Caco-2 (cell line): ENCODE results near the gene TMEM109. TPM values are rescaled to one million over a fixed set of nuclear protein-coding genes. Genes with fewer than 3 reads are reported as not detected.

Source experiments
- BruUV-seq: library from RNA; stranded (reverse); fragments of 400-500 nt; replicated peaks from 2 replicates; lab custom pipeline; 2021; lab: Mats Ljungman, UMichigan
- CTCF ChIA-PET: fragments of 300-600 bp; sonication (Branson Sonifier 250); formaldehyde crosslinking; loops from one replicate; lab custom pipeline; 2022; ENCODE audit warnings: antibody characterized with exemption; lab: Charles Lee
- POLR2A ChIA-PET: fragments of 300-600 bp; sonication (Branson Sonifier 250); formaldehyde crosslinking; loops from one replicate; lab custom pipeline; 2022; ENCODE audit warnings: antibody characterized with exemption; lab: Charles Lee
- DNase-seq, 2 experiments: peaks; one replicate each; pipeline versions ENCODE4 v3.0.0 to v3.0.0-alpha.2; 2020 to 2022
- H3K27me3 ChIP-seq: replicated peaks from 2 replicates; pipeline ENCODE4 v1.6.0; 2011; ENCODE audit warnings: low read length; ENCODE audit not compliant: control insufficient read depth, insufficient read depth
- H3K36me3 ChIP-seq: 2 replicates; pipeline ENCODE4 v1.5.1; 2011; ENCODE audit warnings: low read length; ENCODE audit not compliant: control insufficient read depth, insufficient read depth
- H3K4me1 ChIP-seq: fragments of 250-450 bp; sonication (Bioruptor Pico); 2 replicates; pipeline ENCODE4 v1.5.1; 2020; ENCODE audit warnings: mild to moderate bottlenecking
- H3K4me3 ChIP-seq: 2 replicates; pipeline ENCODE4 v1.5.1; 2011; ENCODE audit warnings: low read depth, mild to moderate bottlenecking, control low read depth, low read length
- H3K9me3 ChIP-seq: fragments of 250-450 bp; sonication (Bioruptor Pico); 2 replicates; pipeline ENCODE4 v1.5.1; 2020; ENCODE audit warnings: mild to moderate bottlenecking, moderate library complexity
- H3K27ac Mint-ChIP-seq: one replicate; pipeline ENCODE4 v1.8.0; 2022; ENCODE audit warnings: mixed read lengths; ENCODE audit not compliant: unreplicated experiment
- H3K27me3 Mint-ChIP-seq: one replicate; pipeline ENCODE4 v1.8.0; 2022; ENCODE audit warnings: mixed read lengths; ENCODE audit not compliant: insufficient read depth, unreplicated experiment
- H3K36me3 Mint-ChIP-seq: one replicate; pipeline ENCODE4 v1.8.0; 2022; ENCODE audit warnings: mild to moderate bottlenecking, mixed read lengths; ENCODE audit not compliant: insufficient read depth, unreplicated experiment
- H3K4me1 Mint-ChIP-seq: one replicate; pipeline ENCODE4 v1.8.0; 2022; ENCODE audit warnings: low read depth, mixed read lengths; ENCODE audit not compliant: unreplicated experiment
- H3K4me3 Mint-ChIP-seq: one replicate; pipeline ENCODE4 v1.8.0; 2022; ENCODE audit warnings: mild to moderate bottlenecking, moderate library complexity, mixed read lengths; ENCODE audit not compliant: unreplicated experiment
- H3K9me3 Mint-ChIP-seq: one replicate; pipeline ENCODE4 v1.8.0; 2022; ENCODE audit warnings: mixed read lengths; ENCODE audit not compliant: unreplicated experiment
- intact Hi-C: fragments of 100-400 bp; cut with micrococcal nuclease; formaldehyde crosslinking; loops from one replicate; pipeline ENCODE4 v1.10.0; 2022; ENCODE audit not compliant: unreplicated experiment
- total RNA-seq: library from RNA; stranded (reverse); gene quantifications from 2 replicates; pipeline ENCODE4 v1.2.3, GENCODE V29; 2022
- TF ChIP-seq, protein P1 (sequence below), 2 experiments: fragments of 200-600 bp in 1 of 2; IDR thresholded peaks; 1 replicate in 1 of 2; 2 replicates in 1 of 2; pipeline versions ENCODE4 v1.5.1 to v1.8.0; 2011 to 2022; ENCODE audit warnings: antibody characterized with exemption in 1 of 2, control low read depth in 1 of 2, inconsistent platforms in 1 of 2, low read depth in 1 of 2, low read length in 1 of 2, mild to moderate bottlenecking in 1 of 2, moderate library complexity in 1 of 2; ENCODE audit not compliant: insufficient read depth in 1 of 2, severe bottlenecking in 1 of 2, unreplicated experiment in 1 of 2

Gene TMEM109
- total RNA-seq, 1 experiment from 2014 or later, result 91.9 TPM

DNA sequence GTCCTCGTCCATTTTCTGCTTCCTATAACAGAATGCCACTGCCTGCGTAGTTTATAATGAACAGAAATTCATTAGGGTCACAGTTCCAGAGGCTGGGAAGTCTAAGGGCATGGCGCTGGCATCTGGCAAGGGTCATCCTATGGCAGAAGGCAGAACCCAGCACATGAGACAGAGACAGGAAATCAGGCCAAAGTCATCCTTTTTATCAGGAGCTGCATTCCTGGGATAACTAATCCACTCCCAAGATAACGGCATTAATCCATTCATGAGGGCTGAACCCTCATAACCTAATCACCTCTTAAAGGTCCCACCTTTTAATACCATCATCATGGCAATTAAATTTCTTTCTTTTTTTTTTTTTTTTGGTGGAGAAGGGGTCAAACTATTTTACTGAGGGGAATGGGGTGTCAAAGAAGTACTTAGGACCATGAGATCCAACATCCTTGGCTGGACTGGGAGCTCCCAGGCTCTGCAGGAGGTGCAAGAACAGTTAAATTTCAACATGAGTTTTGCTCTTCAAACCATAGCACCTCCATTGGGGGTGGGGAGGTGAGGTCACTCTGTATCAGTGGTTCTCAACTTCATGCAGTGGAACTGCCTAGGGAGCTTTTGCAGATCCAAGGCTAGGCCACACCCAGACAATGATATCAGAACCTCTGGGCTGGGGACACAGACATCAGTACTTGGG, 4.4 kb downstream of the TMEM109 start:
- Histone ChIP-seq H3K36me3 (no peaks in the 10 kb centered on the region), H3K4me1 (peaks cover 24% of the 10 kb centered on the region), H3K4me3 (no peak overlapping the region), H3K27me3 (no peaks in the 10 kb centered on the region), H3K9me3 (no peaks in the 10 kb centered on the region)
- Mint-ChIP-seq H3K27ac (no peak overlapping the region), H3K4me3 (no peak overlapping the region), H3K27me3 (no peaks in the 10 kb centered on the region), H3K4me1 (peaks cover 7% of the 10 kb centered on the region), H3K9me3 (no peaks in the 10 kb centered on the region), H3K36me3 (peaks cover 29% of the 10 kb centered on the region)
- no TSS peak for BruUV-seq
- POLR2A ChIA-PET, result no interaction called here
- CTCF ChIA-PET, result no interaction called here
- DNase-seq, result peak in 1 of 2 experiments; percentile 44
- TF ChIP-seq, protein P1, sequence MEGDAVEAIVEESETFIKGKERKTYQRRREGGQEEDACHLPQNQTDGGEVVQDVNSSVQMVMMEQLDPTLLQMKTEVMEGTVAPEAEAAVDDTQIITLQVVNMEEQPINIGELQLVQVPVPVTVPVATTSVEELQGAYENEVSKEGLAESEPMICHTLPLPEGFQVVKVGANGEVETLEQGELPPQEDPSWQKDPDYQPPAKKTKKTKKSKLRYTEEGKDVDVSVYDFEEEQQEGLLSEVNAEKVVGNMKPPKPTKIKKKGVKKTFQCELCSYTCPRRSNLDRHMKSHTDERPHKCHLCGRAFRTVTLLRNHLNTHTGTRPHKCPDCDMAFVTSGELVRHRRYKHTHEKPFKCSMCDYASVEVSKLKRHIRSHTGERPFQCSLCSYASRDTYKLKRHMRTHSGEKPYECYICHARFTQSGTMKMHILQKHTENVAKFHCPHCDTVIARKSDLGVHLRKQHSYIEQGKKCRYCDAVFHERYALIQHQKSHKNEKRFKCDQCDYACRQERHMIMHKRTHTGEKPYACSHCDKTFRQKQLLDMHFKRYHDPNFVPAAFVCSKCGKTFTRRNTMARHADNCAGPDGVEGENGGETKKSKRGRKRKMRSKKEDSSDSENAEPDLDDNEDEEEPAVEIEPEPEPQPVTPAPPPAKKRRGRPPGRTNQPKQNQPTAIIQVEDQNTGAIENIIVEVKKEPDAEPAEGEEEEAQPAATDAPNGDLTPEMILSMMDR (IDR thresholded peaks at IDR 0.05; ENCODE audit: insufficient read depth in 1 of 2, low read depth in 1 of 2, low read length in 1 of 2, severe bottlenecking in 1 of 2, unreplicated experiment in 1 of 2), result no peak
- intact Hi-C loops, result loop anchor here (5.0 kb wide), 1 partner anchor 209 kb away; no protein-coding TSS in a partner anchor

DNA sequence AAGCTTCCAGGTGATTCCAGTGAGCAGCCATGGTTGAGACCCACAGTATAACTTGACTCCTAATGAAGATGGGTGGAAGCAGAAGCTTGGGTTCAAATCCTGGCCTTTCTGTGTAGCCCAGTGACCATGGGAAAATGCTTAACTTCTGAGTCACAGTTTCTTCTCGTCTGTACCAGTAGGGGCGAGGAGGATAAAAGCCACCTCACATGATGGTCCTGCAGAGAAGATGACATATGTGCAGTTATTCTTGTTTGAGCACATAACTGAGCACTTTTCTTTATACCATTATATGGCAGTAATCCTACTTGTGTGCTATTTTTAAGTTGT, 4.9 kb downstream of the TMEM109 start:
- DNase-seq, result no peak
- TF ChIP-seq, protein P1 (IDR thresholded peaks at IDR 0.05; ENCODE audit: insufficient read depth in 1 of 2, low read depth in 1 of 2, low read length in 1 of 2, severe bottlenecking in 1 of 2, unreplicated experiment in 1 of 2), result no peak
- CTCF ChIA-PET, result no interaction called here
- Mint-ChIP-seq H3K36me3 (peaks cover 27% of the 10 kb centered on the region), H3K4me3 (no peak overlapping the region), H3K4me1 (peaks cover 7% of the 10 kb centered on the region), H3K9me3 (no peaks in the 10 kb centered on the region), H3K27ac (no peak overlapping the region), H3K27me3 (no peaks in the 10 kb centered on the region)
- no TSS peak for BruUV-seq
- H3K9me3 ChIP-seq, result no peaks in the 10 kb centered on the region
- no peak overlapping the region for H3K4me3 ChIP-seq
- POLR2A ChIA-PET, result no interaction called here
- no peaks in the 10 kb centered on the region for H3K27me3 ChIP-seq
- intact Hi-C loops, result loop anchor here (5.0 kb wide), 1 partner anchor 208 kb away; no protein-coding TSS in a partner anchor
- H3K36me3 ChIP-seq, result no peaks in the 10 kb centered on the region
- peaks cover 22% of the 10 kb centered on the region for H3K4me1 ChIP-seq

DNA sequence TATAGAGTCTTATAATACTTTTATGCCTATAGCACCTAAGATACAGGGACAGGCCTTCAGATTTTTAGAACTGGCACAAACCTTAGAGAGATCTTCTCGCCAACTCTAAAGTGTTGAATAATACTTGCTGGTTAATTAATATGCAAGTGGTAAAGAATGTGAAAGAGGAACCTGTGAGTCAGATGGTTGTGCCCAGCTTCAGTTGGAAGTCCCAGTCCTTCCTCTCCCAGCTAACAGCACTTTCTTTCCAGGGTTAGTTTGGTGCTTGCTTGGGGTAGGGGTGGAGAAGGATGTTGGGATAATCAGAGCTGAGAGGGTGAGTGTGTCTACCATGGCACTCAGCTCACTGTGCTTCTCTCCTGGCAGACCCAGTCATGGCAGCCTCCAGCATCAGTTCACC, 5.4 kb downstream of the TMEM109 start:
- peaks cover 25% of the 10 kb centered on the region for H3K4me1 ChIP-seq
- H3K4me1 Mint-ChIP-seq, result peaks cover 7% of the 10 kb centered on the region
- no peaks in the 10 kb centered on the region for H3K36me3 ChIP-seq
- intact Hi-C loops, result loop anchor here (5.0 kb wide), 1 partner anchor 208 kb away; no protein-coding TSS in a partner anchor
- no peak for DNase-seq
- no peak overlapping the region for H3K27ac Mint-ChIP-seq
- POLR2A ChIA-PET, result no interaction called here
- H3K36me3 Mint-ChIP-seq, result peaks cover 23% of the 10 kb centered on the region
- no peaks in the 10 kb centered on the region for H3K27me3 Mint-ChIP-seq
- H3K4me3 Mint-ChIP-seq, result no peak overlapping the region
- H3K9me3 ChIP-seq, result no peaks in the 10 kb centered on the region
- H3K9me3 Mint-ChIP-seq, result no peaks in the 10 kb centered on the region
- no peaks in the 10 kb centered on the region for H3K27me3 ChIP-seq
- CTCF ChIA-PET, result no interaction called here
- BruUV-seq, result no TSS peak
- H3K4me3 ChIP-seq, result no peak overlapping the region
- TF ChIP-seq, protein P1 (IDR thresholded peaks at IDR 0.05; ENCODE audit: insufficient read depth in 1 of 2, low read depth in 1 of 2, low read length in 1 of 2, severe bottlenecking in 1 of 2, unreplicated experiment in 1 of 2), result no peak
